Endodermal cell (in vitro differentiated cells): Measurements from ENCODE around the gene TEAD2. TPM values are rescaled to one million over a fixed set of nuclear protein-coding genes. Genes with fewer than 3 reads are reported as not detected.

Experiments used
- DNase-seq: peaks from one replicate; pipeline ENCODE4 v3.0.0-alpha.2; 2017
- H3K27ac ChIP-seq: 2 replicates; pipeline ENCODE4 v1.5.1; 2013; ENCODE audit warnings: mild to moderate bottlenecking, low read depth, low read length, moderate library complexity
- H3K27me3 ChIP-seq: 2 replicates; pipeline ENCODE4 v1.6.1; 2013; ENCODE audit warnings: mild to moderate bottlenecking, low read length, moderate library complexity; ENCODE audit not compliant: insufficient read depth, control insufficient read depth, poor library complexity, severe bottlenecking
- H3K36me3 ChIP-seq: 2 replicates; pipeline ENCODE4 v1.7.0; 2013; ENCODE audit warnings: mild to moderate bottlenecking, low read length, moderate library complexity; ENCODE audit not compliant: control insufficient read depth, insufficient read depth
- H3K4me1 ChIP-seq: one replicate; pipeline ENCODE4 v1.7.0; 2013; ENCODE audit warnings: low read length; ENCODE audit not compliant: control insufficient read depth, insufficient read depth
- H3K4me3 ChIP-seq: 2 replicates; pipeline ENCODE4 v1.5.1; 2013; ENCODE audit warnings: mild to moderate bottlenecking, low read length, moderate library complexity
- H3K9ac ChIP-seq: 2 replicates; pipeline ENCODE4 v1.6.1; 2013; ENCODE audit warnings: mild to moderate bottlenecking, low read length, moderate library complexity; ENCODE audit not compliant: poor library complexity, severe bottlenecking; ENCODE audit errors: extremely low read depth
- H3K9me3 ChIP-seq: 2 replicates; pipeline ENCODE4 v1.6.1; 2013; ENCODE audit warnings: mild to moderate bottlenecking, low read length, moderate library complexity; ENCODE audit not compliant: control insufficient read depth
- H3K27ac Mint-ChIP-seq: 2 replicates; pipeline ENCODE4 v1.8.0; 2020; ENCODE audit warnings: mixed read lengths
- H3K27me3 Mint-ChIP-seq: 2 replicates; pipeline ENCODE4 v1.8.0; 2021; ENCODE audit warnings: mild to moderate bottlenecking, mixed read lengths; ENCODE audit not compliant: insufficient read depth
- H3K36me3 Mint-ChIP-seq: 2 replicates; pipeline ENCODE4 v1.8.0; 2020; ENCODE audit warnings: low read depth, mixed read lengths
- H3K4me1 Mint-ChIP-seq: 2 replicates; pipeline ENCODE4 v1.8.0; 2020; ENCODE audit warnings: mixed read lengths
- H3K4me3 Mint-ChIP-seq: 2 replicates; pipeline ENCODE4 v1.8.0; 2020; ENCODE audit warnings: mild to moderate bottlenecking, moderate library complexity, mixed read lengths
- H3K9me3 Mint-ChIP-seq: 2 replicates; pipeline ENCODE4 v1.8.0; 2020; ENCODE audit warnings: mild to moderate bottlenecking, mixed read lengths
- WGBS, 2 experiments: methylation state at CpG; one replicate each; pipeline versions ENCODE4 v1.1.5 to v1.1.7; 2013; ENCODE audit warnings: missing lambda C conversion rate in 2 of 2, mixed read lengths in 1 of 2; ENCODE audit not compliant: insufficient coverage in 1 of 2, insufficient read length in 1 of 2; 5-methylcytosine and 5-hydroxymethylcytosine counted together
- total RNA-seq, 2 donors: library from RNA; stranded (reverse); fragmentation: NEBNext Ultra II Directional in 1 of 2; extraction: Animal tissue kit (Norgen Biotek cat#: 25700) in 1 of 2; gene quantifications; 2 replicates in 1 of 2; 3 replicates in 1 of 2; pipeline ENCODE4 v1.2.1, GENCODE V29; 2021
- TF ChIP-seq, protein P1 (sequence below): fragments of 200-600 bp; sonication (generic); conservative IDR thresholded peaks from 2 replicates; pipeline ENCODE4 v1.5.0; 2021; ENCODE audit warnings: antibody characterized with exemption, mild to moderate bottlenecking

Gene TEAD2
- total RNA-seq, 2 donors from 2014 or later, result 142 to 166 TPM

GRCh38 chr19:49408816-49409440, 46.7 kb upstream of the TEAD2 start:
- Mint-ChIP-seq H3K4me3 (no peak overlapping the region), H3K27ac (no peak overlapping the region), H3K9me3 (no peaks in the 10 kb centered on the region), H3K4me1 (peaks cover 16% of the 10 kb centered on the region), H3K27me3 (peaks cover 9% of the 10 kb centered on the region), H3K36me3 (no peaks in the 10 kb centered on the region)
- no peak overlapping the region for H3K9ac ChIP-seq
- H3K27ac ChIP-seq, result no peak overlapping the region
- H3K4me1 ChIP-seq, result peaks cover 6% of the 10 kb centered on the region
- H3K4me3 ChIP-seq, result no peak overlapping the region
- H3K36me3 ChIP-seq, result no peaks in the 10 kb centered on the region
- 82 to 89% methylated on average over 5 to 8 of the region's 8 CpGs for WGBS, 2 experiments
- no peaks in the 10 kb centered on the region for H3K27me3 ChIP-seq
- no peak for DNase-seq
- TF ChIP-seq, protein P1, sequence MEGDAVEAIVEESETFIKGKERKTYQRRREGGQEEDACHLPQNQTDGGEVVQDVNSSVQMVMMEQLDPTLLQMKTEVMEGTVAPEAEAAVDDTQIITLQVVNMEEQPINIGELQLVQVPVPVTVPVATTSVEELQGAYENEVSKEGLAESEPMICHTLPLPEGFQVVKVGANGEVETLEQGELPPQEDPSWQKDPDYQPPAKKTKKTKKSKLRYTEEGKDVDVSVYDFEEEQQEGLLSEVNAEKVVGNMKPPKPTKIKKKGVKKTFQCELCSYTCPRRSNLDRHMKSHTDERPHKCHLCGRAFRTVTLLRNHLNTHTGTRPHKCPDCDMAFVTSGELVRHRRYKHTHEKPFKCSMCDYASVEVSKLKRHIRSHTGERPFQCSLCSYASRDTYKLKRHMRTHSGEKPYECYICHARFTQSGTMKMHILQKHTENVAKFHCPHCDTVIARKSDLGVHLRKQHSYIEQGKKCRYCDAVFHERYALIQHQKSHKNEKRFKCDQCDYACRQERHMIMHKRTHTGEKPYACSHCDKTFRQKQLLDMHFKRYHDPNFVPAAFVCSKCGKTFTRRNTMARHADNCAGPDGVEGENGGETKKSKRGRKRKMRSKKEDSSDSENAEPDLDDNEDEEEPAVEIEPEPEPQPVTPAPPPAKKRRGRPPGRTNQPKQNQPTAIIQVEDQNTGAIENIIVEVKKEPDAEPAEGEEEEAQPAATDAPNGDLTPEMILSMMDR, result no peak
- H3K9me3 ChIP-seq, result no peaks in the 10 kb centered on the region

GRCh38 chr19:49407482-49408015, 45.3 kb upstream of the TEAD2 start:
- Histone ChIP-seq H3K4me3 (no peak overlapping the region), H3K9ac (no peak overlapping the region), H3K27me3 (no peaks in the 10 kb centered on the region), H3K27ac (no peak overlapping the region), H3K4me1 (peaks cover 13% of the 10 kb centered on the region), H3K9me3 (no peaks in the 10 kb centered on the region), H3K36me3 (no peaks in the 10 kb centered on the region)
- WGBS, 2 experiments, result 89 to 93% methylated on average over 16 of the region's 16 CpGs
- H3K9me3 Mint-ChIP-seq, result no peaks in the 10 kb centered on the region
- no peak overlapping the region for H3K27ac Mint-ChIP-seq
- TF ChIP-seq, protein P1, result no peak
- peaks cover 13% of the 10 kb centered on the region for H3K4me1 Mint-ChIP-seq
- no peaks in the 10 kb centered on the region for H3K36me3 Mint-ChIP-seq
- peaks cover 9% of the 10 kb centered on the region for H3K27me3 Mint-ChIP-seq
- no peak overlapping the region for H3K4me3 Mint-ChIP-seq
- no peak for DNase-seq

GRCh38 chr19:49407079-49407478, 44.9 kb upstream of the TEAD2 start:
- H3K4me3 ChIP-seq, result no peak overlapping the region
- peaks cover 13% of the 10 kb centered on the region for H3K4me1 Mint-ChIP-seq

More at GRCh38 chr19:49407079-49407478, 44.9 kb upstream of the TEAD2 start:
- H3K4me3 Mint-ChIP-seq, result no peak overlapping the region
- no peak overlapping the region for H3K27ac Mint-ChIP-seq
- Histone ChIP-seq H3K4me1 (peaks cover 13% of the 10 kb centered on the region), H3K27ac (no peak overlapping the region), H3K9ac (no peak overlapping the region), H3K9me3 (no peaks in the 10 kb centered on the region), H3K36me3 (no peaks in the 10 kb centered on the region), H3K27me3 (no peaks in the 10 kb centered on the region)
- no peak for DNase-seq
- H3K36me3 Mint-ChIP-seq, result no peaks in the 10 kb centered on the region
- 91 to 96% methylated on average over 4 to 7 of the region's 7 CpGs for WGBS, 2 experiments
- H3K9me3 Mint-ChIP-seq, result no peaks in the 10 kb centered on the region
- peaks cover 9% of the 10 kb centered on the region for H3K27me3 Mint-ChIP-seq
- TF ChIP-seq, protein P1, result no peak
